ENCODE measurements around the gene DYNLRB1.

DNA sequence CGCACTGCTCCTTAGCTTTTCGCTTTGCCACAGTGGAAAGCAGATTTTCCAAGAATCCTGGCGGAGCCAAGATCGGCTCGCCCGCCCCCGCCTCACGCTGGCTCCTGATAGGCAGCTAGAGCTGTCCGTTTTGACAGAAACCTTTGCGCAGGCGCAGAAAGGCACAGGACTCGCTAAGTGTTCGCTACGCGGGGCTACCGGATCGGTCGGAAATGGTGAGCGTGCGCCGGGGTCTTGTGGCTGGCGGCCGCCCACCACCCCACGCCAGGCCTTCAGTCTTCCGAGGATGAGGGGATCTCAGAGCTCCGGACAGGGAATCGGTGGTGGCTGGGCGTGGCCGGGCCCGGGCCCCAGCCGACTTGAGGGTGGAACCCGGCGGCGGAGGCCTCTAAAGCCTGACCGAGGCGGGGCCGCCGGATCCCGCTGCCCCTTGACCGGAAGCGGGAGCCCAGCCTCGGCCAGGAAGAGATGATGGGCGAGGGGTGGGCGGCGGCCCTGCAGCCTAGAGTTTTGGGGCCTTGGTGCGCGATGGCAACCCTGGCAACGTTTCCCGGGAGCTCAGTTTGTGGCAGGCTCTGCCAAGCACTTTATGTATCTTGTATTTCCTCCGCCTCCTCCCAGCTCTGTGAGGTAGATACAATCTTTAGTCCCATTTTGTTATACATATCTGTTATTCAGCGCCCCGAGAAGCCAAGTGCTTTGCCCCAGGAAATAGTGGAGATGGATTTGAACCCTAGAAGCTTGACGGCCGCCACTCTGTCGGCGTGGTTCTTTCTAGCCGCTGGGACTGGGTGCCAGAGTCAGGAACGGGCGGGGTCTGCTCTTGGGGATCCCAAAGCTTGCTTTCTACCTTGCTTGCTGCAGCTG is at the start of gene DYNLRB1:
- TF ChIP-seq, protein P1, sequence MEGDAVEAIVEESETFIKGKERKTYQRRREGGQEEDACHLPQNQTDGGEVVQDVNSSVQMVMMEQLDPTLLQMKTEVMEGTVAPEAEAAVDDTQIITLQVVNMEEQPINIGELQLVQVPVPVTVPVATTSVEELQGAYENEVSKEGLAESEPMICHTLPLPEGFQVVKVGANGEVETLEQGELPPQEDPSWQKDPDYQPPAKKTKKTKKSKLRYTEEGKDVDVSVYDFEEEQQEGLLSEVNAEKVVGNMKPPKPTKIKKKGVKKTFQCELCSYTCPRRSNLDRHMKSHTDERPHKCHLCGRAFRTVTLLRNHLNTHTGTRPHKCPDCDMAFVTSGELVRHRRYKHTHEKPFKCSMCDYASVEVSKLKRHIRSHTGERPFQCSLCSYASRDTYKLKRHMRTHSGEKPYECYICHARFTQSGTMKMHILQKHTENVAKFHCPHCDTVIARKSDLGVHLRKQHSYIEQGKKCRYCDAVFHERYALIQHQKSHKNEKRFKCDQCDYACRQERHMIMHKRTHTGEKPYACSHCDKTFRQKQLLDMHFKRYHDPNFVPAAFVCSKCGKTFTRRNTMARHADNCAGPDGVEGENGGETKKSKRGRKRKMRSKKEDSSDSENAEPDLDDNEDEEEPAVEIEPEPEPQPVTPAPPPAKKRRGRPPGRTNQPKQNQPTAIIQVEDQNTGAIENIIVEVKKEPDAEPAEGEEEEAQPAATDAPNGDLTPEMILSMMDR (IDR thresholded peaks at IDR 0.05; ENCODE audit: extremely low read depth in 1 of 2, insufficient read depth in 1 of 2, low read depth in 1 of 2, low read length in 2 of 2), result no peak
- peak; percentile 94 for TF ChIP-seq POLR2A (IDR thresholded peaks at IDR 0.05; ENCODE audit: low read depth, low read length)
